HepG2 (cell line): ENCODE measurements around the gene SPAG9. TPM values are rescaled to one million over a fixed set of nuclear protein-coding genes. Genes with fewer than 3 reads are reported as not detected.

ENCODE experiments used
- CC2D1A ChIP-seq: sonication (generic); formaldehyde crosslinking; IDR thresholded peaks from 2 replicates; pipeline ENCODE4 v1.8.1; 2023; ENCODE audit warnings: mild to moderate bottlenecking, missing genetic modification reagents
- GABPA ChIP-seq, 2 experiments: IDR thresholded peaks; 2 replicates each; pipeline ENCODE4 v1.6.1; 2011 to 2016; ENCODE audit warnings: low read depth in 2 of 2, low read length in 1 of 2, missing biosample characterization in 1 of 2, missing genetic modification characterization in 1 of 2
- HDAC1 ChIP-seq: sonication (generic); formaldehyde crosslinking; IDR thresholded peaks from 2 replicates; pipeline ENCODE4 v1.5.1; 2020; ENCODE audit warnings: mild to moderate bottlenecking, missing genetic modification reagents
- NR2F6 ChIP-seq, 2 experiments: IDR thresholded peaks; 2 replicates each; pipeline ENCODE4 v1.6.1; 2016; ENCODE audit warnings: antibody characterized with exemption in 1 of 2, mild to moderate bottlenecking in 1 of 2
- NRL ChIP-seq: sonication (generic); formaldehyde crosslinking; IDR thresholded peaks from 2 replicates; pipeline ENCODE4 v1.5.0; 2020; ENCODE audit warnings: missing genetic modification reagents, mild to moderate bottlenecking, moderate library complexity, borderline replicate concordance
- ONECUT2 ChIP-seq: sonication (generic); formaldehyde crosslinking; IDR thresholded peaks from 2 replicates; pipeline ENCODE4 v1.4.0; 2020; ENCODE audit warnings: missing genetic modification reagents
- REL ChIP-seq: sonication (generic); formaldehyde crosslinking; conservative IDR thresholded peaks from 2 replicates; pipeline ENCODE4 v1.8.0; 2022; ENCODE audit warnings: mild to moderate bottlenecking, missing genetic modification reagents, moderate library complexity
- RFXANK ChIP-seq: IDR thresholded peaks from 2 replicates; pipeline ENCODE4 v1.6.1; 2016
- SP1 ChIP-seq, 2 experiments: fragments of 450-650 bp in 1 of 2; sonication (generic) in 1 of 2; formaldehyde crosslinking in 1 of 2; IDR thresholded peaks; 2 replicates each; pipeline versions ENCODE4 v1.4.0 to v1.6.1; 2016 to 2020; ENCODE audit warnings: missing genetic modification reagents in 1 of 2
- TCF12 ChIP-seq, 2 experiments: fragments of 450-650 bp in 1 of 2; sonication (generic) in 1 of 2; formaldehyde crosslinking in 1 of 2; IDR thresholded peaks; 2 replicates each; pipeline versions ENCODE4 v1.6.1 to v1.8.0; 2017 to 2022; ENCODE audit warnings: antibody characterized with exemption in 1 of 2, mild to moderate bottlenecking in 1 of 2, missing genetic modification reagents in 1 of 2, moderate library complexity in 1 of 2
- TCF7L2 ChIP-seq: IDR thresholded peaks from 2 replicates; pipeline ENCODE4 v1.6.1; 2011; ENCODE audit warnings: mild to moderate bottlenecking, low read depth, low read length, moderate library complexity
- TEAD2 ChIP-seq: sonication (generic); formaldehyde crosslinking; IDR thresholded peaks from 2 replicates; pipeline ENCODE4 v1.9.0; 2021; ENCODE audit warnings: missing genetic modification reagents
- ZBTB20 ChIP-seq: sonication (generic); formaldehyde crosslinking; IDR thresholded peaks from 2 replicates; pipeline ENCODE4 v1.8.1; 2023; ENCODE audit warnings: missing genetic modification reagents, low read depth, mild to moderate bottlenecking, borderline replicate concordance
- ZNF33A ChIP-seq: sonication (generic); formaldehyde crosslinking; IDR thresholded peaks from 2 replicates; pipeline ENCODE4 v1.5.1; 2020; ENCODE audit warnings: missing genetic modification reagents, mild to moderate bottlenecking, moderate library complexity, borderline replicate concordance
- ZNF354B ChIP-seq: sonication (generic); formaldehyde crosslinking; IDR thresholded peaks from 2 replicates; pipeline ENCODE4 v1.8.0; 2022; ENCODE audit warnings: mild to moderate bottlenecking, missing genetic modification reagents
- ZNF510 ChIP-seq: sonication (generic); formaldehyde crosslinking; IDR thresholded peaks from 2 replicates; pipeline ENCODE4 v1.4.0; 2020; ENCODE audit warnings: low read depth, mild to moderate bottlenecking, missing genetic modification reagents
- ZNF556 ChIP-seq: sonication (generic); formaldehyde crosslinking; IDR thresholded peaks from 2 replicates; pipeline ENCODE4 v1.4.0; 2020; ENCODE audit warnings: mild to moderate bottlenecking, missing genetic modification reagents, borderline replicate concordance
- ZNF781 ChIP-seq: sonication (generic); formaldehyde crosslinking; IDR thresholded peaks from 2 replicates; pipeline ENCODE4 v1.5.1; 2020; ENCODE audit warnings: borderline replicate concordance, mild to moderate bottlenecking, missing genetic modification reagents; ENCODE audit errors: not compliant biosample characterization
- polyA plus RNA-seq, 8 experiments: library from polyadenylated mRNA; depleted of rRNA in 3 of 8; stranded (reverse) in 7 of 8; unstranded in 1 of 8; fragments of >200 nt; fragmentation: Illumina TruSeq in 4 of 8; extraction: Trizol in 4 of 8; gene quantifications; 2 replicates each; pipeline versions ENCODE4 v1.2.1 to v1.2.3, GENCODE V29; 2011 to 2016; ENCODE audit warnings: low read depth in 4 of 8, missing spikeins in 1 of 8, mixed read lengths in 1 of 8; ENCODE audit not compliant: insufficient read depth in 1 of 8
- total RNA-seq, 5 experiments: library from RNA; depleted of rRNA; stranded (reverse); fragments of >200 nt; fragmentation: Illumina TruSeq; extraction: Trizol; gene quantifications; 2 replicates each; pipeline ENCODE4 v1.2.3, GENCODE V29; 2016; ENCODE audit warnings: low read depth in 1 of 5
- TF ChIP-seq, protein P1 (sequence below): sonication (generic); formaldehyde crosslinking; IDR thresholded peaks from 2 replicates; pipeline ENCODE4 v1.4.0; 2020; ENCODE audit warnings: mild to moderate bottlenecking, missing genetic modification reagents
- TF ChIP-seq, protein P2 (sequence below): sonication (generic); formaldehyde crosslinking; IDR thresholded peaks from 2 replicates; pipeline ENCODE4 v1.4.0; 2020; ENCODE audit warnings: mild to moderate bottlenecking, missing genetic modification reagents
- TF ChIP-seq, protein P3 (sequence below): sonication (generic); formaldehyde crosslinking; IDR thresholded peaks from 2 replicates; pipeline ENCODE4 v1.4.0; 2020; ENCODE audit warnings: missing genetic modification reagents, mild to moderate bottlenecking, borderline replicate concordance
- TF ChIP-seq, protein P4 (sequence below): sonication (generic); formaldehyde crosslinking; IDR thresholded peaks from 2 replicates; pipeline ENCODE4 v1.4.0; 2020; ENCODE audit warnings: mild to moderate bottlenecking, missing genetic modification reagents
- TF ChIP-seq, protein P5 (sequence below): sonication (generic); formaldehyde crosslinking; IDR thresholded peaks from 2 replicates; pipeline ENCODE4 v1.9.0; 2021; ENCODE audit warnings: missing genetic modification reagents, mild to moderate bottlenecking, borderline replicate concordance

Gene SPAG9
- total and polyA plus RNA-seq, 2 of the 13 experiments (the other 11 are each of a cell fraction or from before 2014, with no cell fraction given) = 43.2 to 78.6 TPM

DNA sequence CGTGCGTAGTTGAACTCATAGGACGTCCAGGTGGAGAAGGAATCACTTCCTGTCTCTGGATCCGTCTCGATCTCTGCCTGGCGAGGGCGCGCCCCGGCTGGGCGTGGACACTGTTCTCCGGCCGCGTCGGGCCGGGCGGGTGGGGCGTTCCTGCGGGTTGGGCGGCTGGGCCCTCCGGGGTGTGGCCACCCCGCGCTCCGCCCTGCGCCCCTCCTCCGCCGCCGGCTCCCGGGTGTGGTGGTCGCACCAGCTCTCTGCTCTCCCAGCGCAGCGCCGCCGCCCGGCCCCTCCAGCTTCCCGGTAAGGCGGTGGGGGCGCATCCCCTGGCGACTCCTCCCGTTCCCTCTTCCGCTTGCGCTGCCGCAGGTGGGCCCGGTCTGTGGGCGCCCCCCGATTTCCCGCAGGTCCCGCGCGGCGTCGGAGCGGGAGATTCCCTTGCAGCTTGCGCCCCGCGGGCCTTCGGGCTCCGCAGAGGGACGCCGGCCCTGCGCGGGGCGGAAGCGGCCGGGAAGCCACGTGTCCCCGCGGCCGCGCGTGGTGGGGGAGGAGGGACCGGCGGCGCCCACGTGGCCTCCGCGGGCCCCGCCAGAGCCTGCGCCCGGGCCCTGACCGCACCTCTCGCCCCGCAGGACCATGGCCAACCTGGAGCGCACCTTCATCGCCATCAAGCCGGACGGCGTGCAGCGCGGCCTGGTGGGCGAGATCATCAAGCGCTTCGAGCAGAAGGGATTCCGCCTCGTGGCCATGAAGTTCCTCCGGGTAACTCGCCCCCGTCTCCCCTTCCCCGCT lies 45.7 kb upstream of the SPAG9 start, which contains the start of gene NME2 (continued):
- TF ChIP-seq RFXANK (peak; percentile 65; the same call in 1 of the 2 replicates), HDAC1 (peak; percentile 73; the same call in 1 of the 2 replicates), NR2F6 (IDR thresholded peaks at IDR 0.05) (no peak), NR2F6 (CRISPR knock-in tag; IDR thresholded peaks at IDR 0.05) (no peak), CC2D1A (no peak), ZNF510 (no peak; the same call in 1 of the 2 replicates), REL (CRISPR knock-in tag) (peak; percentile 92), NRL (CRISPR knock-in tag) (no peak; the same call in 1 of the 2 replicates), ONECUT2 (no peak), ZNF354B (CRISPR knock-in tag) (no peak), ZNF556 (CRISPR knock-in tag) (no peak), ZBTB20 (CRISPR knock-in tag) (peak; percentile 59; the same call in 1 of the 2 replicates), TEAD2 (CRISPR knock-in tag) (no peak), GABPA (IDR thresholded peaks at IDR 0.05; ENCODE audit: low read depth, low read length) (peak; percentile 47; the same call in 1 of the 2 replicates), GABPA (CRISPR knock-in tag; IDR thresholded peaks at IDR 0.05; ENCODE audit: low read depth) (peak; percentile 83), TCF12 (IDR thresholded peaks at IDR 0.05) (no peak), TCF12 (CRISPR knock-in tag; IDR thresholded peaks at IDR 0.05) (peak; percentile 66; the same call in 1 of the 2 replicates), TCF7L2 (no peak), SP1 (IDR thresholded peaks at IDR 0.05) (no peak), SP1 (CRISPR knock-in tag; IDR thresholded peaks at IDR 0.05) (peak; percentile 62), ZNF781 (peak; percentile 59), ZNF33A (CRISPR knock-in tag) (no peak)
- TF ChIP-seq, protein P1, sequence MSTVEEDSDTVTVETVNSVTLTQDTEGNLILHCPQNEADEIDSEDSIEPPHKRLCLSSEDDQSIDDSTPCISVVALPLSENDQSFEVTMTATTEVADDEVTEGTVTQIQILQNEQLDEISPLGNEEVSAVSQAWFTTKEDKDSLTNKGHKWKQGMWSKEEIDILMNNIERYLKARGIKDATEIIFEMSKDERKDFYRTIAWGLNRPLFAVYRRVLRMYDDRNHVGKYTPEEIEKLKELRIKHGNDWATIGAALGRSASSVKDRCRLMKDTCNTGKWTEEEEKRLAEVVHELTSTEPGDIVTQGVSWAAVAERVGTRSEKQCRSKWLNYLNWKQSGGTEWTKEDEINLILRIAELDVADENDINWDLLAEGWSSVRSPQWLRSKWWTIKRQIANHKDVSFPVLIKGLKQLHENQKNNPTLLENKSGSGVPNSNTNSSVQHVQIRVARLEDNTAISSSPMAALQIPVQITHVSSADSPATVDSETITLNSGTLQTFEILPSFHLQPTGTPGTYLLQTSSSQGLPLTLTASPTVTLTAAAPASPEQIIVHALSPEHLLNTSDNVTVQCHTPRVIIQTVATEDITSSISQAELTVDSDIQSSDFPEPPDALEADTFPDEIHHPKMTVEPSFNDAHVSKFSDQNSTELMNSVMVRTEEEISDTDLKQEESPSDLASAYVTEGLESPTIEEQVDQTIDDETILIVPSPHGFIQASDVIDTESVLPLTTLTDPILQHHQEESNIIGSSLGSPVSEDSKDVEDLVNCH (CRISPR knock-in tag) = no peak
- TF ChIP-seq, protein P2, sequence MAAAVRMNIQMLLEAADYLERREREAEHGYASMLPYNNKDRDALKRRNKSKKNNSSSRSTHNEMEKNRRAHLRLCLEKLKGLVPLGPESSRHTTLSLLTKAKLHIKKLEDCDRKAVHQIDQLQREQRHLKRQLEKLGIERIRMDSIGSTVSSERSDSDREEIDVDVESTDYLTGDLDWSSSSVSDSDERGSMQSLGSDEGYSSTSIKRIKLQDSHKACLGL (CRISPR knock-in tag) = peak; percentile 90
- TF ChIP-seq, protein P3, sequence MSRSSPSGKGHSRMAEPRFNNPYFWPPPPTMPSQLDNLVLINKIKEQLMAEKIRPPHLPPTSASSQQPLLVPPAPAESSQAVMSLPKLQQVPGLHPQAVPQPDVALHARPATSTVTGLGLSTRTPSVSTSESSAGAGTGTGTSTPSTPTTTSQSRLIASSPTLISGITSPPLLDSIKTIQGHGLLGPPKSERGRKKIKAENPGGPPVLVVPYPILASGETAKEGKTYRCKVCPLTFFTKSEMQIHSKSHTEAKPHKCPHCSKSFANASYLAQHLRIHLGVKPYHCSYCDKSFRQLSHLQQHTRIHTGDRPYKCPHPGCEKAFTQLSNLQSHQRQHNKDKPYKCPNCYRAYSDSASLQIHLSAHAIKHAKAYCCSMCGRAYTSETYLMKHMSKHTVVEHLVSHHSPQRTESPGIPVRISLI (CRISPR knock-in tag) = peak; percentile 8; the same call in 1 of the 2 replicates
- TF ChIP-seq, protein P4, sequence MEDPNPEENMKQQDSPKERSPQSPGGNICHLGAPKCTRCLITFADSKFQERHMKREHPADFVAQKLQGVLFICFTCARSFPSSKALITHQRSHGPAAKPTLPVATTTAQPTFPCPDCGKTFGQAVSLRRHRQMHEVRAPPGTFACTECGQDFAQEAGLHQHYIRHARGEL = no peak
- TF ChIP-seq, protein P5, sequence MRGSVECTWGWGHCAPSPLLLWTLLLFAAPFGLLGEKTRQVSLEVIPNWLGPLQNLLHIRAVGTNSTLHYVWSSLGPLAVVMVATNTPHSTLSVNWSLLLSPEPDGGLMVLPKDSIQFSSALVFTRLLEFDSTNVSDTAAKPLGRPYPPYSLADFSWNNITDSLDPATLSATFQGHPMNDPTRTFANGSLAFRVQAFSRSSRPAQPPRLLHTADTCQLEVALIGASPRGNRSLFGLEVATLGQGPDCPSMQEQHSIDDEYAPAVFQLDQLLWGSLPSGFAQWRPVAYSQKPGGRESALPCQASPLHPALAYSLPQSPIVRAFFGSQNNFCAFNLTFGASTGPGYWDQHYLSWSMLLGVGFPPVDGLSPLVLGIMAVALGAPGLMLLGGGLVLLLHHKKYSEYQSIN (CRISPR knock-in tag) = no peak
